Measurements from ENCODE around the gene GNB1.
A peak's percentile ranks its signal among the peaks of the same experiment; 100 is the strongest.

The GNB1 gene

DNA sequence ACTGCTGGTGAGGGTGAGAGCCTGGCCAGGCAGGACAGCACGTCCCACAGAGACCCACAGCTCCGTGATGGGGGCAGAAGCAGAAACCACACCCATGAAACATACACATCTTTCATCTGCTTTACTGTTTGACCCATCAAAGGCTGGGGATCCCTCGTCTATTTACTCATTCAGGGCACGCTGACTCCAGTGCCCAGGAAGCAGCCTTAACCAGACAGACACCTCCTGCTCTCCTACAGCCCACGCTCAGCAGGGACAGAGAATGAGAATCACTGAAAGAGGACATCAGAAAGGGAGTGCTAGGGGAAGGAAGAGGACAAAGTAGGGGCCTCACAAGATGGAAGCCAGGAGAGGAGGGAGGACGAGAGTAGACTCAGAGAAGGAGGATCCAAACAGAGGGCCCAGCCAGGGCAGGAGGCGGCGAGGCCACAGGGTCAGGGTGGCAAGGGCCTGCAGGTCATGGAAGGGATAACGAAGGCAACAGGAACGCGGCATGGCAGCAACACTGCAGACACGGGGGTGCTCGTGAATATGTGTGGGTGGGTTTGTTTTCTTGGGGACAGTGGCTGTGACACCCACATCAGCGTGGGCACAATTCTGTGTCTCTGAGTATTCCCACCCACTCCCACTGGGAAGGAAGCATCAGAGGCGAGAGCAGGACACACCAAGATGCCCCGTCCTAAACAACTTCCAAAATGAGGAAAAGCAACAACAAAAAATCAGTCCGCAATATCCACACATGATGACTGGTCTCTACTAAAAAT is 97.2 kb downstream of the GNB1 start:
- FAIRE-seq, result no peak
- no peak for DNase-seq (ENCODE audit: extremely low spot score, insufficient read length, low read depth)

DNA sequence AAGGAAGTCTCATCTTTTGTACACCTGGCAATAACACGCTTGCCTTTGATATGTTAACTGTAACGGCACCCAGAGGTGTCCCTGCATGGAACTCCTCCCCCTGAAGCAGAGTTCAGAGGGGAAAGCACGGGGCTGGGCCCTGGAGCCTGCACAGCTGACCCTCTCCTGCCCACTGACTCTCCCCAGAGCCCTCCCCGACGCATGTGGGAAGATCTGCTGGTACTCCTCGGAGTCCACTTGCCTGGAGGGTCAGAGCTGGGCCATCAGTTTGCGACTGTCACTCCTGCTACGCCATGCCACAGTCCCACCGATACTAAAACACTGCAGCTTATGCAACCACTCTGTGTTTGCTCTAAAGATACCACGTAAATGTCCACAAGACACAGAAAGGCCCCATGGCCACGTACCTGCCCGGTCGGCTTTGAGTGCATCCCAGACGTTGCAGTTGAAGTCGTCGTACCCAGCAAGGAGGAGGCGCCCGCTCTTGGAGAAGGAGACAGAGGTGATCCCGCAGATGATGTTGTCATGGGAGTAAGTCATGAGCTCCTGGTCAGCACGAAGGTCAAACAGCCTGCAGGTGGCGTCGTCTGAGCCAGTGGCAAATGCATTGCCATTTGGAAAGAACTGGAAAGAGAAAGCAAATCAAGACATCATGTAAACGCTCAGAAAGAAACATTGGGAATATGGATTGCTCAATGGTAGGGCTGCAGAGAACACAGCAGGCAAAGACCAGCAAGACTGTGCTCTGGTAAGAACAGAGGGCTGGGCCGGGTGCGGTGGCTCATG is 102.0 kb downstream of the GNB1 start:
- peak; percentile 38 for FAIRE-seq
- DNase-seq (ENCODE audit: extremely low spot score, insufficient read length, low read depth), result no peak

DNA sequence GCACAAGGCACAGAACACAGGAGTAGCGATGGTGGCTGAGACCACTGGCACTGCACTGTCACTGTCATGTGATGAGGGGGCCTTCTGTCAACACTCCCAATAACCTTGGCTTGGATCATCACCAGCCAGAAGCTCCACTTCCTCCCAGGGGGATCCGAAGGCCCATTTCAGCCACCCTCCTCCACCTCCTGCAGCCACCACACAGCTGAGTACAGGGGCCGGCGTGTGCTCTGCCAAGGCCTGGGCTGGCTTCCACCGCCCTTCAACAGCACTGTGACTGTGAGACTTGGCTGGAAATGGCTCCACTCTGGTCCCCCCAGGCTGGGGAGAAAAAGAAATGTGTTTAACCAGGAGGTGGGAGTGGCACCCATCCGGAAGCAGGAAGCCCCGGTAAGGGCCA is 102.8 kb downstream of the GNB1 start:
- no peak for DNase-seq (ENCODE audit: extremely low spot score, insufficient read length, low read depth)
- no peak for FAIRE-seq

- DNase-seq (ENCODE audit: extremely low spot score, insufficient read length, low read depth) (no peak), FAIRE-seq (no peak)
Measured at GRCh38 chr1:1786836-1787605, 103.9 kb downstream of the GNB1 start.

GRCh38 chr1:1785666-1786065 is 105.2 kb downstream of the GNB1 start:
- FAIRE-seq, result no peak
- DNase-seq (ENCODE audit: extremely low spot score, insufficient read length, low read depth), result no peak

DNA sequence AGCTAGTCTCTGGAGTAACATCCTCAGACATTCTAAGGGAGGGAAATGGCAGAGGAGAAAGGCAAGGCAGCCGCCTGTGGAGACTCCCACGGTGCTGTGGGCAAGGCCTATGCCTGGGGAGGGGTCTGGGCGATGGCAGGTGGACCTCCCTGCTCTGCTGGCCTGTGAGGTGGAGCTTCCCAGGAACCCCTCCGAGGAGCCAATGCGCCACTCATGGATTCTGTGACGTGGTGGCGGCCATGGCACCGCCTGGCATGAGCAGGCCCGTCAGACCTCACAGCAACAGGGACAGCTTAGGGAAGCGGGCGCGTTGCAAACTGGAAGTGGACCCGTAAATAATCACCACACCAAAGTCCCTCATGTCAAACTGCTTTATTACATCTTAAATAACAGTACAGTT is 106.0 kb downstream of the GNB1 start:
- DNase-seq (ENCODE audit: extremely low spot score, insufficient read length, low read depth) (no peak), FAIRE-seq (no peak)

DNA sequence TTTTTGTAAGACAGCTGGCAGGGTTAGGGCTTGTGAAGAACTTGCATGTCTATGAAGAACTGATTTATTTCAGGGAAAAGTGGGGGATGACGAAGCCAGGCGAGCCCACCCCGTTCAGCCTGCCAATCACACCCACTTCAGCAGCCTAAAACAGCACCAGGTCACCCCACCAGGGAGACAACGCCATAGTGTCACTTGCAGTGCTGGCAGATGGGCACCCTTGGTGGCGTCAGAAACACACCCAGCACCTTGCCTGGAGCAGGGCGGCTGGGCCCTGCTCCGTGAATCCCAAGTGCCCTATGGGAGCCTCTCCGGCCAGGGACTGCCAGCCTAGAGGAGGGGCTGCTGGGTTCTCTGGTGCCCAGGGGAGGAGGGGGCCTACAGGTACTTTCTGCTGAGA is 107.6 kb downstream of the GNB1 start:
- DNase-seq (ENCODE audit: extremely low spot score, insufficient read length, low read depth) (no peak), FAIRE-seq (no peak)

DNA sequence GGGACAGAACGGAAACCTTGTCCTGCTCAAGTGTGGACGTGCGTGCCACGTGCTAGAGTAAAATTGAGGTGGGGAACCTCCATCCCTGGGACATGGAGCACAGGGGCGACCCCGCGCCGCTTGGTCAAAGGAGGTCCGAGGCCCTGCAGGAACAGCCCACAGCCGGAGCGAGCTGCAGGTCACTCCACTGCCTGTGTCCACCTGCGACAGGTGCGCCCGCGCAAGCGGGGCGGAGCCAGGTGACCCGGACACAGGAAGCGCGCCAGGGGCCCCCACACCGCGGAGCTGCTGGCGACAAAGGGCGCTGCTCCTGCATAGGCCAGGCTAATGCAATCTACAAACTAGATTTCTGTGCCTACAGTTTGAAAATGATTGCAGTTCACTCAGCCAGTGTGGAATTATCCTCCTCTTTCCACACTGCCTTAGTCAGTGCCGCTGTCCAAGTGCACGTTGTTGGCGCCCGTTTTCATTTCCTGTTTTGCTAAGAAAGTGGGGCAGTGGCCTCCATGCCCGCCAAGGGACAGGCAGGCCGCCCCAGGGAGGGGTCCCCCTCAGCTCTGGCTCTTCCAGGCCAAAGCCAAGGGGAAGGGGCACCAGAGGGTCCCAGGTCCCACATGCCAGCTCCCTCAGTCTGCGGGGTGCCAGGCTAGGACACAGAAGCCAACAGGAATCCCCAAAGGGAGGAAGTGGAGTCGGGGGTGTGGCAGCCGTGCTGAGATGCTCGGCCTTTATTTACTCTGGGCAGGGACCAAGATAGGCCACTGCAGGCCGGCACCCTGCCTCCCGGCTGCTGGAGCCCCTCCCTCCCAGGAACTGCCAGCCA is 108.3 kb downstream of the GNB1 start:
- DNase-seq (ENCODE audit: extremely low spot score, insufficient read length, low read depth), result no peak

DNA sequence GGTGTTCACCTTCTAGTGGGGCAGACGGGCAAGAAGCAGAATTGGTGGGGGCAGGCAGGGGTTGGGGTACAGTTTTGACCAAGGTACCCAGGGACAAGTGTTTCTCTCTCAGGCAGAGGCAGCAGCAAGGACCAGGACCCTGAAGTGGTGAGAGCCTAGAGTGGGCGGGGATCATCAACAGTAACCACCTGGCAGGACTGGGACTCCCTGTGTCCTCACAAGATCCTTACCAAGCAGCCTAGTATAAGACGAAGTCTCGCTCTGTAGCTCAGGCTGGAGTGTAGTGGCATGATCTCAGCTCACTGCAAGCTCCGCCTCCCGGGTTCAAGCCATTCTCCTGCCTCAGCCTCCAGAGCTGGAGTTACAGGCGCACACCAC is 109.4 kb downstream of the GNB1 start:
- DNase-seq (ENCODE audit: extremely low spot score, insufficient read length, low read depth), result no peak
- FAIRE-seq, result no peak

More for the DNA sequence above, 108.3 kb downstream of the GNB1 start:
- peak; percentile 59 for FAIRE-seq

- no peak for DNase-seq (ENCODE audit: extremely low spot score, insufficient read length, low read depth)
- no peak for FAIRE-seq
Measured at GRCh38 chr1:1780598-1781525, 110.0 kb downstream of the GNB1 start.

- peak; percentile 97 for FAIRE-seq
- peak; percentile 55 for DNase-seq (ENCODE audit: extremely low spot score, insufficient read length, low read depth)
Measured at GRCh38 chr1:1779691-1780597, 110.9 kb downstream of the GNB1 start.

DNA sequence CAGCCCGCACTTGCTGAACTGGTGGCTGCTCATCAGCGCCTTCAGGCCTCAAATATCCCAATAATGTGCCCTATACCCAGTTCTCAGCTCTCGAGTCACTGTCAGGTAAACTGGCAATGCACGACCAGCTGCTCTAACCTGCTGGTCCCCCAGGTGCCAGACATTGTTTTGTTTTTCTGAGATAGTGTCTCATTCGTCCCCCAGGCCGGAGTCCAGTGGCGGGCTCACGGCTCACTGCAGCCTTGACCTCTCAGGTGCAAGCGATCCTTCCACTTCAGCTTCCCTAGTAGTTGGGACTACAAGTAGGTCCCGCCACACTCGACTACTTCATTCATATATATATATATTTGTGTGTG is 111.6 kb downstream of the GNB1 start:
- DNase-seq (ENCODE audit: extremely low spot score, insufficient read length, low read depth), result no peak

DNA sequence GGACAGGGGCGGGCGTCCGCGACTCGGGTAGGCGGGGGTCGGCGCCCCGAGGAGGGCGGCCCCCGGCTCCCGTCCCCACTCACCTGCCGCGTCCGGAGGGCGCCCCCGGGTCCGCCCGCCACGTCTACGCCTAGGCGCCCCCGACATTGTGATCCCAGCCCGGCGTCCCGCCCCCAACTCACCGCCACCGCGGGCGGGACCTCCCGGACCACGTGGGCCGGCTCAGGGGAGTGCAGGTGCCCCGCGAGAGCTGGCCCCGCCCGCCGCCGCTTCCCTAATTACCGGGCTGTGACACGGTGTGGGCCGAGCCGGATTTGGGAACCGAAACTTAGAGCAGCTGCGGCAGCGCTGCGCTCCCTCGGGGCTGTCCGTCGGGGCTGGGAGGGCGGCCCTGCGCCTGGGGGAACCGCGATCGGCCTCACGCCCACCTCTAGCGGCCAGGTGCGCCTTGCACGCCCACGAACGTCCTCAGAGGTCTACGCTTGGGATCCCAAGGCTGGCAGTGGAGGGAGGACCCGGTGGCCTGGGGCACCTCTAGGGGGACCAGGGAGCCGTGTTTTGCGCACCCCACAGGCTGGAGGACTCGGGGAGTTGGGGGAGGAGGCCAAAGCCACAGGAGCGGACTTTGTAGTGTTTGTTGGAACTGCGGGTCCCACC is 112.1 kb downstream of the GNB1 start:
- FAIRE-seq, result peak; percentile 92

More for the DNA sequence above, 111.6 kb downstream of the GNB1 start:
- FAIRE-seq, result no peak

GRCh38 chr1:1777950-1778662 is 112.8 kb downstream of the GNB1 start, which contains the start of gene NADK:
NADK (minus strand) TSS chr1:1778470; CDS start chr1:1765406, 13,064 bp downstream.
- peak; percentile 71 for DNase-seq (ENCODE audit: extremely low spot score, insufficient read length, low read depth)
- FAIRE-seq, result no peak

More for the DNA sequence above, 112.1 kb downstream of the GNB1 start:
- DNase-seq (ENCODE audit: extremely low spot score, insufficient read length, low read depth), result peak; percentile 76

- no peak for FAIRE-seq
- no peak for DNase-seq (ENCODE audit: extremely low spot score, insufficient read length, low read depth)
Measured at GRCh38 chr1:1777583-1777899, 113.3 kb downstream of the GNB1 start.

- FAIRE-seq, result no peak
- DNase-seq (ENCODE audit: extremely low spot score, insufficient read length, low read depth), result no peak
Measured at GRCh38 chr1:1776672-1777582, 114.0 kb downstream of the GNB1 start.

All from GM18507 (cell line).